Loucy (cell line): ENCODE data around the gene RASSF7.
A peak's percentile ranks its signal among the peaks of the same experiment; 100 is the strongest.

Experiments
- H2AFZ ChIP-seq: fragments of 200-600 bp; sonication (generic); 2 replicates; pipeline ENCODE4 v1.6.0; 2016; ENCODE audit warnings: antibody characterized with exemption, mild to moderate bottlenecking, low read length, moderate library complexity
- H3F3A ChIP-seq: fragments of 200-600 bp; 2 replicates; pipeline ENCODE4 v1.6.0; 2016; ENCODE audit warnings: antibody characterized with exemption, low read depth, mild to moderate bottlenecking
- H3K27me3 ChIP-seq: fragments of 200-600 bp; sonication (generic); 2 replicates; pipeline ENCODE4 v1.6.1; 2014; ENCODE audit warnings: low read length, mild to moderate bottlenecking; ENCODE audit not compliant: insufficient read depth, poor library complexity, severe bottlenecking
- H3K36me3 ChIP-seq: fragments of 200-600 bp; sonication (generic); 2 replicates; pipeline ENCODE4 v1.6.1; 2016; ENCODE audit warnings: low read length; ENCODE audit not compliant: insufficient read depth
- H3K4me1 ChIP-seq: fragments of 200-600 bp; sonication (generic); 2 replicates; pipeline ENCODE4 v1.5.1; 2014; ENCODE audit warnings: low read length, mild to moderate bottlenecking; ENCODE audit not compliant: insufficient read depth, poor library complexity, severe bottlenecking
- H3K4me2 ChIP-seq: fragments of 200-600 bp; sonication (generic); 2 replicates; pipeline ENCODE4 v1.6.0; 2014; ENCODE audit warnings: antibody characterized with exemption, low read length, low read depth, mild to moderate bottlenecking; ENCODE audit not compliant: poor library complexity, severe bottlenecking
- H3K4me3 ChIP-seq: fragments of 200-600 bp; sonication (generic); 2 replicates; pipeline ENCODE4 v1.5.1; 2014; ENCODE audit warnings: low read length, mild to moderate bottlenecking, mixed read lengths; ENCODE audit not compliant: poor library complexity, severe bottlenecking
- H3K79me2 ChIP-seq: fragments of 200-600 bp; sonication (generic); 2 replicates; pipeline ENCODE4 v1.6.1; 2014; ENCODE audit warnings: low read length; ENCODE audit not compliant: insufficient read depth
- H3K9ac ChIP-seq: fragments of 200-600 bp; sonication (generic); 2 replicates; pipeline ENCODE4 v1.6.0; 2014; ENCODE audit warnings: mild to moderate bottlenecking, low read depth, low read length, moderate library complexity; ENCODE audit not compliant: poor library complexity, severe bottlenecking
- H3K9me2 ChIP-seq: fragments of 200-600 bp; sonication (generic); replicated peaks from 2 replicates; pipeline ENCODE4 v1.6.1; 2016; ENCODE audit warnings: low read depth, low read length, mixed read lengths
- H3K9me3 ChIP-seq: fragments of 200-600 bp; sonication (generic); 2 replicates; pipeline ENCODE4 v1.6.1; 2014; ENCODE audit warnings: mild to moderate bottlenecking, antibody characterized with exemption, low read length, low read depth; ENCODE audit not compliant: insufficient read depth
- H4K20me1 ChIP-seq: fragments of 200-600 bp; sonication (generic); 2 replicates; pipeline ENCODE4 v1.6.0; 2014; ENCODE audit warnings: antibody characterized with exemption, low read length, mild to moderate bottlenecking; ENCODE audit not compliant: insufficient read depth, poor library complexity, severe bottlenecking
- EZH2phosphoT487 ChIP-seq: fragments of 200-600 bp; IDR thresholded peaks from 2 replicates; pipeline ENCODE4 v1.6.1; 2018; ENCODE audit warnings: antibody characterized with exemption, mild to moderate bottlenecking, moderate library complexity, borderline replicate concordance
- TF ChIP-seq, protein P1 (sequence below): fragments of 200-600 bp; sonication (generic); conservative IDR thresholded peaks from 2 replicates; pipeline ENCODE4 v1.5.1; 2014; ENCODE audit warnings: mild to moderate bottlenecking, antibody characterized with exemption, low read length

The RASSF7 gene

DNA sequence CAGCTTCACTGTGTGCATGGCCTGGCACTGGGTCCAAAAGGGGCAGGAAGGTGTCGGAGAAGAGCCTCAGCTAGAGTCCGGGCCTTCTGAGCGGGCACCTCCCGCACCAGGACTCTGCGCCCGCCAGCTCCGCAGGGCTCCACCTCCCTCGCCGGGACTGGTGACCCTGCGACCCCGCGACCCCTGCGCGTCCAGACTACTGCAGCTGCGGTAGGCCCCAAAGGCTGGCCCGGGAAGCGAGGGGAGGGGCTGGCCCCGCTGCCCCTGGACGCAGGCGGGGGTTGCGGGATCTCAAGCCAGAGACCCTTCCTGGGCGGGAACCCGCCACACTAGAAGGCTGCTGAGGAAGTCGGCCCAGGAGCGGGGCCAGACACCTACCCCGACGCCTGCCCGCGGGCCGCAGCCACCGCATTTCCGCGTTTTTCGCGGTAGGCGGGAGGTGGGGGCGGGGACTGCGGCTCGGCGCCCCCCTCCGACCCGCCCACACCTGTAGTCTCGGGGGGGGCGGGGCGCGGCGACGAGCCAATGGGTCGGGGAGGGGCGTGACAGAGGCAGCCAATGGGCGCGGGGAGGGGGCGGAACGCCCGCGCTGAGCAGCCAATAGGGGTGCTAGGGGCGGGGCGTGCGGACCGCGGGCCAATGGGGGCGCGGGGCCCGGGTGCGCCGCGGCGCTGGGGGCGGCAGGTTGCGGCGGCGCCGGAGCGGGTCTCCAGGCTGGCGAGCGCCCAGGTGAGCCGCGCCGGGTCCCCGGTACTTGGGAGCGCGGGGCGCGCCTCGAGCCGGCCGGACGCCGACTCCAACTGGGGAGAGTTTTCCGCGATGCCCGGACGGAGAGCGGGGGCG lies at the start of gene RASSF7, which contains the start of gene LMNTD2:
Gene RASSF7, plus strand, starts transcription at position 666 of the 843 bp plus-strand sequence. CDS start 799 bp downstream, outside the sequence.
Gene LMNTD2, minus strand, starts transcription at position 434 of the 843 bp plus-strand sequence. Its CDS starts 22 bp downstream, at position 412.
- peak within 1 kb of the TSS; percentile 85 for H2AFZ ChIP-seq
- no peaks in the 10 kb centered on the region for H3K9me2 ChIP-seq
- peaks cover 13% of the 10 kb centered on the region for H3K79me2 ChIP-seq
- no peaks in the 10 kb centered on the region for H3K36me3 ChIP-seq
- no peaks in the 10 kb centered on the region for H3K9me3 ChIP-seq
- peaks cover 16% of the 10 kb centered on the region for H4K20me1 ChIP-seq
- H3K4me1 ChIP-seq: peaks cover 16% of the 10 kb centered on the region
- H3K4me2 ChIP-seq: peak within 1 kb of the TSS; percentile 98
- H3F3A ChIP-seq: no peaks in the 10 kb centered on the region
- peak within 1 kb of the TSS; percentile 98 for H3K4me3 ChIP-seq
- no peaks in the 10 kb centered on the region for H3K27me3 ChIP-seq
- peak within 1 kb of the TSS; percentile 78 for H3K9ac ChIP-seq
- no peak for TF ChIP-seq EZH2phosphoT487
- TF ChIP-seq, protein P1, sequence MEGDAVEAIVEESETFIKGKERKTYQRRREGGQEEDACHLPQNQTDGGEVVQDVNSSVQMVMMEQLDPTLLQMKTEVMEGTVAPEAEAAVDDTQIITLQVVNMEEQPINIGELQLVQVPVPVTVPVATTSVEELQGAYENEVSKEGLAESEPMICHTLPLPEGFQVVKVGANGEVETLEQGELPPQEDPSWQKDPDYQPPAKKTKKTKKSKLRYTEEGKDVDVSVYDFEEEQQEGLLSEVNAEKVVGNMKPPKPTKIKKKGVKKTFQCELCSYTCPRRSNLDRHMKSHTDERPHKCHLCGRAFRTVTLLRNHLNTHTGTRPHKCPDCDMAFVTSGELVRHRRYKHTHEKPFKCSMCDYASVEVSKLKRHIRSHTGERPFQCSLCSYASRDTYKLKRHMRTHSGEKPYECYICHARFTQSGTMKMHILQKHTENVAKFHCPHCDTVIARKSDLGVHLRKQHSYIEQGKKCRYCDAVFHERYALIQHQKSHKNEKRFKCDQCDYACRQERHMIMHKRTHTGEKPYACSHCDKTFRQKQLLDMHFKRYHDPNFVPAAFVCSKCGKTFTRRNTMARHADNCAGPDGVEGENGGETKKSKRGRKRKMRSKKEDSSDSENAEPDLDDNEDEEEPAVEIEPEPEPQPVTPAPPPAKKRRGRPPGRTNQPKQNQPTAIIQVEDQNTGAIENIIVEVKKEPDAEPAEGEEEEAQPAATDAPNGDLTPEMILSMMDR: no peak

- H3K9ac ChIP-seq: no peak overlapping the region
- peaks cover under 1% of the 10 kb centered on the region; the same call in 1 of the 2 replicates for H3K79me2 ChIP-seq
- TF ChIP-seq, protein P1: no peak
- no peak for TF ChIP-seq EZH2phosphoT487
- no peak overlapping the region for H3K4me2 ChIP-seq
- no peaks in the 10 kb centered on the region for H3K4me1 ChIP-seq
- H3K9me3 ChIP-seq: no peaks in the 10 kb centered on the region; the same call in 1 of the 2 replicates
- no peaks in the 10 kb centered on the region for H3K9me2 ChIP-seq
- H3K36me3 ChIP-seq: no peaks in the 10 kb centered on the region
- H2AFZ ChIP-seq: no peak overlapping the region
- H4K20me1 ChIP-seq: no peaks in the 10 kb centered on the region
- peaks cover under 1% of the 10 kb centered on the region; the same call in 1 of the 2 replicates for H3F3A ChIP-seq
- H3K27me3 ChIP-seq: no peaks in the 10 kb centered on the region
- no peak overlapping the region for H3K4me3 ChIP-seq
Observed at GRCh38 chr11:512761-513595, 47.8 kb upstream of the RASSF7 start.

- Histone ChIP-seq H3F3A (no peaks in the 10 kb centered on the region), H3K27me3 (no peaks in the 10 kb centered on the region), H3K9me3 (no peaks in the 10 kb centered on the region; the same call in 1 of the 2 replicates), H3K4me1 (no peaks in the 10 kb centered on the region), H3K4me2 (no peak overlapping the region), H3K79me2 (no peaks in the 10 kb centered on the region), H3K36me3 (no peaks in the 10 kb centered on the region), H3K9ac (no peak overlapping the region), H4K20me1 (no peaks in the 10 kb centered on the region), H2AFZ (no peak overlapping the region), H3K4me3 (no peak overlapping the region), H3K9me2 (no peaks in the 10 kb centered on the region)
- TF ChIP-seq EZH2phosphoT487: no peak
- TF ChIP-seq, protein P1: no peak
Observed at GRCh38 chr11:514606-515005, 46.2 kb upstream of the RASSF7 start.
